A549 (cell line): Measurements from ENCODE around the gene ACKR2. TPM values are rescaled to one million over a fixed set of nuclear protein-coding genes. Genes with fewer than 3 reads are reported as not detected.

Experiments
- ATAC-seq, 2 experiments: fragments of 200-7000 bp in 1 of 2; fragments of >200 bp in 1 of 2; cut with Nextera tagmentation in 1 of 2; cut with Tn5 transposase in 1 of 2; 3 replicates each; pipeline versions ENCODE4 v1.8.0 to v1.9.1; 2018 to 2020; ENCODE audit warnings: mild to moderate bottlenecking in 1 of 2, moderate library complexity in 1 of 2
- CTCF ChIA-PET: fragments of 300-600 bp; sonication (Branson Sonifier 250); formaldehyde crosslinking; extraction: SDS; loops from one replicate; lab custom pipeline; 2021; ENCODE audit warnings: antibody characterized with exemption, inconsistent platforms; lab: Yijun Ruan, JAX
- POLR2A ChIA-PET: fragments of 350-600 bp; formaldehyde crosslinking; extraction: SDS; loops from one replicate; lab custom pipeline; 2021; ENCODE audit warnings: antibody characterized with exemption, inconsistent platforms; lab: Yijun Ruan, JAX
- DNase-seq, 2 experiments: peaks; one replicate each; pipeline versions ENCODE4 v3.0.0 to v3.0.0-alpha.2; 2011 to 2016; ENCODE audit warnings: low read depth in 1 of 2, low spot score in 1 of 2
- FAIRE-seq: peaks from 2 replicates; lab custom pipeline; 2011; peaks lifted over from hg19 to GRCh38; lab: Jason Lieb, UNC
- H3K27ac ChIP-seq, 2 experiments: fragments of >200 bp; sonication (Bioruptor Twin); formaldehyde crosslinking; 3 replicates each; pipeline ENCODE4 v1.5.1; 2016 to 2017
- H3K4me1 ChIP-seq: fragments of >200 bp; sonication (Bioruptor Twin); formaldehyde crosslinking; 3 replicates; pipeline ENCODE4 v1.6.1; 2016
- H3K4me2 ChIP-seq: fragments of >200 bp; sonication (Bioruptor Twin); formaldehyde crosslinking; 3 replicates; pipeline ENCODE4 v1.6.1; 2016
- H3K4me3 ChIP-seq: fragments of >200 bp; sonication (Bioruptor Twin); formaldehyde crosslinking; 3 replicates; pipeline ENCODE4 v1.5.1; 2016
- H3K9me3 ChIP-seq: fragments of >200 bp; sonication (Bioruptor Twin); formaldehyde crosslinking; 3 replicates; pipeline ENCODE4 v1.6.1; 2016
- BHLHE40 ChIP-seq: IDR thresholded peaks from 2 replicates; pipeline ENCODE4 v1.6.1; 2012; ENCODE audit warnings: low read depth, low read length, inconsistent platforms
- CHD2 ChIP-seq: fragments of 150-350 bp; IDR thresholded peaks from 2 replicates; pipeline ENCODE4 v1.6.1; 2014; ENCODE audit warnings: low read length; ENCODE audit not compliant: partially characterized antibody
- CHD4 ChIP-seq: fragments of 200-600 bp; sonication (generic); IDR thresholded peaks from 2 replicates; pipeline ENCODE4 v1.6.1; 2016; ENCODE audit warnings: antibody characterized with exemption, mild to moderate bottlenecking, borderline replicate concordance
- EHF ChIP-seq: fragments of 250-450 bp; sonication (Bioruptor Pico); IDR thresholded peaks from 2 replicates; pipeline ENCODE4 v1.5.0; 2020; ENCODE audit warnings: mild to moderate bottlenecking
- EHMT2 ChIP-seq: fragments of 200-600 bp; sonication (generic); IDR thresholded peaks from 2 replicates; pipeline ENCODE4 v1.6.1; 2016; ENCODE audit warnings: antibody characterized with exemption, low read depth, mild to moderate bottlenecking, moderate library complexity
- ESRRA ChIP-seq: fragments of 150-350 bp; IDR thresholded peaks from 2 replicates; pipeline ENCODE4 v1.6.1; 2014; ENCODE audit warnings: mild to moderate bottlenecking, low read length, borderline replicate concordance
- HDAC2 ChIP-seq: fragments of 200-600 bp; sonication (generic); IDR thresholded peaks from 2 replicates; pipeline ENCODE4 v1.6.1; 2016
- HOXB13 ChIP-seq: fragments of 250-450 bp; sonication (Bioruptor Pico); IDR thresholded peaks from 2 replicates; pipeline ENCODE4 v1.5.0; 2020; ENCODE audit warnings: low read depth, mild to moderate bottlenecking, moderate library complexity
- JUN ChIP-seq, 2 experiments: fragments of >200 bp; sonication (Bioruptor Twin); formaldehyde crosslinking; IDR thresholded peaks; 2 replicates in 1 of 2; 3 replicates in 1 of 2; pipeline ENCODE4 v1.6.1; 2016 to 2017
- JUNB ChIP-seq: fragments of >200 bp; sonication (Bioruptor Twin); formaldehyde crosslinking; IDR thresholded peaks from 2 replicates; pipeline ENCODE4 v1.6.1; 2016
- MAFK ChIP-seq: fragments of 450-650 bp; IDR thresholded peaks from 2 replicates; pipeline ENCODE4 v1.6.1; 2014; ENCODE audit not compliant: partially characterized antibody
- NR3C1 ChIP-seq: fragments of >200 bp; sonication (Bioruptor Twin); formaldehyde crosslinking; IDR thresholded peaks from 3 replicates; pipeline ENCODE4 v1.6.1; 2017
- PHF8 ChIP-seq: fragments of 200-600 bp; sonication (generic); IDR thresholded peaks from 2 replicates; pipeline ENCODE4 v1.6.1; 2016; ENCODE audit warnings: low read depth, mild to moderate bottlenecking, antibody characterized with exemption, moderate library complexity, borderline replicate concordance
- RARB ChIP-seq: fragments of 250-450 bp; sonication (Bioruptor Pico); IDR thresholded peaks from 2 replicates; pipeline ENCODE4 v1.8.0; 2021; ENCODE audit warnings: mild to moderate bottlenecking, moderate library complexity
- RCOR1 ChIP-seq: fragments of 150-350 bp; IDR thresholded peaks from 2 replicates; pipeline ENCODE4 v1.6.1; 2014; ENCODE audit warnings: antibody characterized with exemption, low read length, low read depth
- SREBF2 ChIP-seq: fragments of 450-650 bp; IDR thresholded peaks from 2 replicates; pipeline ENCODE4 v1.6.1; 2014; ENCODE audit warnings: mild to moderate bottlenecking, moderate library complexity
- TP53 ChIP-seq: fragments of 250-450 bp; sonication (Bioruptor Pico); IDR thresholded peaks from 2 replicates; pipeline ENCODE4 v1.5.0; 2021; ENCODE audit warnings: mild to moderate bottlenecking, moderate library complexity
- WGBS: methylation state at CpG from one replicate; pipeline ENCODE4 v1.1.6; 2017; ENCODE audit errors: missing lambda C conversion rate; 5-methylcytosine and 5-hydroxymethylcytosine counted together
- polyA plus RNA-seq, 4 experiments: library from polyadenylated mRNA; depleted of rRNA in 3 of 4; stranded (reverse); fragments of >200 nt; fragmentation: RNase III in 1 of 4; extraction: RNeasy Plus Mini Kit Qiagen cat#74134 plus additional on column Dnase treatment in 1 of 4; gene quantifications; 2 replicates in 3 of 4; 3 replicates in 1 of 4; pipeline ENCODE4 v1.2.3, GENCODE V29; 2011 to 2017
- TF ChIP-seq, protein P1 (sequence below): fragments of 150-350 bp; IDR thresholded peaks from 2 replicates; pipeline ENCODE4 v1.6.1; 2014; ENCODE audit warnings: low read depth, mild to moderate bottlenecking, low read length
- TF ChIP-seq, protein P2 (sequence below): IDR thresholded peaks from 2 replicates; pipeline ENCODE4 v1.6.1; 2012
- TF ChIP-seq, protein P3 (sequence below): fragments of >200 bp; sonication (Bioruptor Twin); formaldehyde crosslinking; IDR thresholded peaks from 2 replicates; pipeline ENCODE4 v1.6.1; 2016
- TF ChIP-seq, protein P4 (sequence below): fragments of 450-650 bp; IDR thresholded peaks from 2 replicates; pipeline ENCODE4 v1.6.1; 2014; ENCODE audit warnings: antibody characterized with exemption

The ACKR2 gene
- polyA plus RNA-seq, 2 of the 4 experiments (the other 2 are of a cell fraction) = 0.06 TPM; not detected in 1

DNA sequence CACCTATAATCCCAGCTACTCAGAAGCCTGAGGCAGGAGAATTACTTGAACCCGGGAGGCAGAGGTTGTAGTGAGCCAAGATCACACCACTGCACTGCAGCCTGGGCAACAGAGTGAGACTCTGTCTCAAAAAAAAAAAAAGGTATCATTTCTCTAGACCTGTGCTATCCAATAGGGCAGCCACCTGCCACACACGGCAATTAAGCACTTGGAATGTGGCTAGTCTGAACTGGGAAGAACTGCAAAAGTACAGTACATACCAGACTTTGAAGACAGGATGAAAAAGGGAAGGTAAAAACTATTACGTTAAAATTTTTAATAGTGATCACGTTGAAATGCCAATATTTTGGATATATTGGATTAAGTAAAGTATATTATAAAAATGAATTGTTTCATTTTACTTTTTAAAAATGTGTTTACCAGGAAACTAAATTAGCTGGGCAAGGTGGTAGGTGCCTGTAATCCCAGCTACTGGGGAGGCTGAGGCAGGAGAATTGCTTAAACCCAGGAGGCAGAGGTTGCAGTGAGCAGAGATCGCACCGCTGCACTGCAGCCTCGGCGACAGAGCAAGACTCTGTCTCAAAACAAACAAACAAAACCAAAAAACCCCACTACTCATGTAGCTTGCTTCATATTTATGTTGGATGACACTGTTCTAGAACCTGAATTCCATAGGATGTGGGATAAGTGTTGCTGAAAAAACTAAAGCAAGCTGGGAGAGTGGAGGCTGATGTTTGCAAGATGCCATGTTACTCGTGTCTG is 64.2 kb downstream of the ACKR2 start:
- Histone ChIP-seq H3K9me3 (no peaks in the 10 kb centered on the region), H3K4me2 (no peak overlapping the region), H3K4me1 (no peaks in the 10 kb centered on the region), H3K4me3 (no peak overlapping the region), H3K27ac (no peak overlapping the region)
- ATAC-seq (no peak), DNase-seq (no peak), FAIRE-seq (no peak)
- no peak for TF ChIP-seq CHD2
- TF ChIP-seq JUN (IDR thresholded peaks at IDR 0.05) = no peak
- no peak for TF ChIP-seq BHLHE40
- TF ChIP-seq, protein P1, sequence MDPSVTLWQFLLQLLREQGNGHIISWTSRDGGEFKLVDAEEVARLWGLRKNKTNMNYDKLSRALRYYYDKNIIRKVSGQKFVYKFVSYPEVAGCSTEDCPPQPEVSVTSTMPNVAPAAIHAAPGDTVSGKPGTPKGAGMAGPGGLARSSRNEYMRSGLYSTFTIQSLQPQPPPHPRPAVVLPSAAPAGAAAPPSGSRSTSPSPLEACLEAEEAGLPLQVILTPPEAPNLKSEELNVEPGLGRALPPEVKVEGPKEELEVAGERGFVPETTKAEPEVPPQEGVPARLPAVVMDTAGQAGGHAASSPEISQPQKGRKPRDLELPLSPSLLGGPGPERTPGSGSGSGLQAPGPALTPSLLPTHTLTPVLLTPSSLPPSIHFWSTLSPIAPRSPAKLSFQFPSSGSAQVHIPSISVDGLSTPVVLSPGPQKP = no peak
- no peak for TF ChIP-seq EHMT2
- TF ChIP-seq, protein P2, sequence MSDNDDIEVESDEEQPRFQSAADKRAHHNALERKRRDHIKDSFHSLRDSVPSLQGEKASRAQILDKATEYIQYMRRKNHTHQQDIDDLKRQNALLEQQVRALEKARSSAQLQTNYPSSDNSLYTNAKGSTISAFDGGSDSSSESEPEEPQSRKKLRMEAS = no peak
- TF ChIP-seq, protein P3, sequence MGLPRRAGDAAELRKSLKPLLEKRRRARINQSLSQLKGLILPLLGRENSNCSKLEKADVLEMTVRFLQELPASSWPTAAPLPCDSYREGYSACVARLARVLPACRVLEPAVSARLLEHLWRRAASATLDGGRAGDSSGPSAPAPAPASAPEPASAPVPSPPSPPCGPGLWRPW = no peak
- TF ChIP-seq JUNB = no peak
- no peak for TF ChIP-seq CHD4
- no peak for TF ChIP-seq TP53 (CRISPR knock-in tag)
- TF ChIP-seq HDAC2 = no peak
- no peak for TF ChIP-seq RARB
- 49% methylated on average over 9 of the region's 9 CpGs for WGBS
- ChIA-PET POLR2A (no interaction called here), CTCF (no interaction called here)

DNA sequence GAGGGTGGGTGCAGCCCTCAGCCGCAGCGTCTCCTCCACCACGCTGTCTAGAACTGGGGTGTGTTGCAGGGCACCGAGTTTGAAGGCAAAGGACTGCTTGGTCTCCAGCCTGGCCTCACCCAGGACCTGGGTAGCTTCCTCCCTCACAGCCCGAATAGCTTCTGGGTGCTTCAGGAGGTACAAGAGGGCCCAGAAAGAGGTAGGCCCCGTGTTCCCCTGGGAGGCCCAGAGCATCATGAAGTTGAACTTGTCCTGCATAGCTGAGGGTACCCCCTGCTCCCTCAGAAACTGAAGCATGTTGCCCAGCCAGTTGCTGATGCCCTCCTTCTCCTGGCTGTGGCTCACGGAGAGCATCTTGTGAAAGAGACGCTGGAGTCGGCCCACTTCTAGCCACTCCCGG is 65.5 kb downstream of the ACKR2 start:
- 48% methylated on average over 4 of the region's 10 CpGs for WGBS
- Histone ChIP-seq H3K27ac (no peak overlapping the region), H3K4me3 (no peak overlapping the region), H3K4me1 (no peaks in the 10 kb centered on the region), H3K4me2 (no peak overlapping the region), H3K9me3 (no peaks in the 10 kb centered on the region)
- no peak for TF ChIP-seq EHMT2
- TF ChIP-seq TP53 (CRISPR knock-in tag) = no peak
- no peak for TF ChIP-seq ESRRA
- TF ChIP-seq JUN (IDR thresholded peaks at IDR 0.05) = no peak
- no peak for TF ChIP-seq JUNB
- TF ChIP-seq, protein P1 = no peak
- no peak for TF ChIP-seq PHF8
- no peak for TF ChIP-seq MAFK
- CTCF ChIA-PET = no interaction called here
- DNase-seq (no peak), FAIRE-seq (no peak), ATAC-seq (no peak)
- POLR2A ChIA-PET = no interaction called here

DNA sequence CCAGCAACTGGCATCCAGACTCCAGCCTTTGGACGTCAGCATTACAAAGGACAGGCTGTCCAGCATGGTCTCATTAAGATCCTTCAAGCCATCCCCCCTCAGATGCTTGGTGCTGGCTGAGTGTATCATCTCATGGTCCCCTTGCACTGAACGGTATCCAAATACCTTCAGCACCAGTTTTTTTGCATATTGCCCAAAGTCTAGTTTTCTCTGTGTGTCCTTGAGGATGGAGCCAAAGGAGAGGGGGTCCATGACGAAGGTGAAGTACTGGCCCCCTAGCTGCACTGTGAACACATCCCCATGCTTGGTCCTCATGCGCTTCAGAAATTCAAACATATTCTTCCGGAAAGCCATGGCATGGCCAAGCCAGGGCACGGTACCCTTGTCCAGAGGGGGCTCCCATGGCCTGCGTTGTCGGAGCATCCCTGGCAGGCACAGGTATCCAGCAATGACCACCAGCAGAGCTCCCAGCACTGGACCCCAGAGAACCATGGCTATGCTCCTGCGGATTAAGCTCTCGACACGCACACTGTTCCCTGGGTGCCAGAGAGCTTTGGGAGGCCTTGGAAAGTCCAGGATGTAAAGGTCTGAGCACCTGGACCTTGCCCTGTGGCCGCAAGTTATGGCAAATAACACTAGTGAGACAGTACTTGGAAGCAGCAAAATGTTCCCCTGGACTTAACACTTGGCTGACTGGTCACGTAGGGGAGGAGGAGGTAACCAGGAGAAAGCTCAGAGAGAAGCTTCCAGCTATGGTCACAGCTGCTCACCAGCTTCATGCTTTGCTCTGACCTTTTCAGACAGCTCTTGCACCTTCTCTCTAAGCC is 66.3 kb downstream of the ACKR2 start, which contains the start of gene CYP8B1:
Gene CYP8B1, minus strand, starts transcription at position 555 of the 827 bp plus-strand sequence. Its CDS starts 63 bp downstream, at position 492.
- WGBS = 51% methylated on average over 11 of the region's 13 CpGs
- Histone ChIP-seq H3K4me3 (no peak within 1 kb of the TSS), H3K9me3 (no peaks in the 10 kb centered on the region), H3K27ac (no peak within 1 kb of the TSS), H3K4me2 (no peak within 1 kb of the TSS), H3K4me1 (no peaks in the 10 kb centered on the region)
- ATAC-seq (no peak), DNase-seq (no peak), FAIRE-seq (no peak)
- TF ChIP-seq, protein P4, sequence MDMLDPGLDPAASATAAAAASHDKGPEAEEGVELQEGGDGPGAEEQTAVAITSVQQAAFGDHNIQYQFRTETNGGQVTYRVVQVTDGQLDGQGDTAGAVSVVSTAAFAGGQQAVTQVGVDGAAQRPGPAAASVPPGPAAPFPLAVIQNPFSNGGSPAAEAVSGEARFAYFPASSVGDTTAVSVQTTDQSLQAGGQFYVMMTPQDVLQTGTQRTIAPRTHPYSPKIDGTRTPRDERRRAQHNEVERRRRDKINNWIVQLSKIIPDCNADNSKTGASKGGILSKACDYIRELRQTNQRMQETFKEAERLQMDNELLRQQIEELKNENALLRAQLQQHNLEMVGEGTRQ = no peak
- TF ChIP-seq HOXB13 (CRISPR knock-in tag) (no peak), SREBF2 (no peak), RCOR1 (no peak), NR3C1 (no peak), EHF (CRISPR knock-in tag) (no peak), JUNB (no peak)
- ChIA-PET CTCF (interaction anchor here (0.9 kb wide), 1 partner anchor 36 kb away, joined by 3 read pairs; no protein-coding TSS in a partner anchor), POLR2A (no interaction called here)
